ENCODE data around the gene TEAD1. TPM values are rescaled to one million over a fixed set of nuclear protein-coding genes. Genes with fewer than 3 reads are reported as not detected.

Gene TEAD1
- total RNA-seq, 1 donor from 2014 or later = 88.1 TPM

DNA sequence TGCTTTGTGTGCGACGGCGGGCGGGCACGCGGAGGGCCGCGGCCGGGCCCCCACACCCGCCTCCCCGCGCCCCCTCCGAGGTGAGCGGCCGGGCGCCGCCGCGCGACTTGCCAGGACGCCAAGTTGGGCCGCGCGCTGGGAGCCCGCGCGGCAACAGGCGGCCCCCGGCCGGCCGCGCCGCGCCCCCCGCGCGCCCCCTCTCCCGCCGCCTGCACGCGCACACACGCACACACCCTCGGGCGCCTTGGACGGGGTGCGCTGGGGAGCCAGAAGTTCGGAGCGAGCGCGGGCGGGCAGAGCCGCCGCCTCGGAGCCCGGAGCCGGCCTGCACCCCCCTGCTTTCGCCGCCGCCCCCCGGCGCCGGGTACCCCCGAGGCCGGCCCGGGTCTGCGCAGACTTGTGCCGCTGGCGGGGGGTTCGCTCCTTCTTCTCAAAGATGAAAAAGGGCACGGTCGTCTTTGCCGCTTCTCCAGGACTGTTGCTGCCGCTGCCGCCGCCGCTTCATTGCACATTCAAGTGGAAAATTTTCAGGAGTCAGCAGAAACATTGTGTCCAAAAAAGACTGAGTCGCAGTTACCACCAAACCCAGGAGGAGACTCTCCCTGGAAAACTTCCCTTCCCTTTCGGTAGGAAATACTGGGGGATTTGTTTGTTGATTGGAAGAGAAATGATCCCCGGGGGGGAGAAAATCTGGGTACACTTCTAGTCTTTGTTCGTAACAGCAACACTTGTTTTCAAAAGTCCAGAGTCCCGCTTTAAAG lies 895 bp downstream of the TEAD1 start:
- TF ChIP-seq, protein P1, sequence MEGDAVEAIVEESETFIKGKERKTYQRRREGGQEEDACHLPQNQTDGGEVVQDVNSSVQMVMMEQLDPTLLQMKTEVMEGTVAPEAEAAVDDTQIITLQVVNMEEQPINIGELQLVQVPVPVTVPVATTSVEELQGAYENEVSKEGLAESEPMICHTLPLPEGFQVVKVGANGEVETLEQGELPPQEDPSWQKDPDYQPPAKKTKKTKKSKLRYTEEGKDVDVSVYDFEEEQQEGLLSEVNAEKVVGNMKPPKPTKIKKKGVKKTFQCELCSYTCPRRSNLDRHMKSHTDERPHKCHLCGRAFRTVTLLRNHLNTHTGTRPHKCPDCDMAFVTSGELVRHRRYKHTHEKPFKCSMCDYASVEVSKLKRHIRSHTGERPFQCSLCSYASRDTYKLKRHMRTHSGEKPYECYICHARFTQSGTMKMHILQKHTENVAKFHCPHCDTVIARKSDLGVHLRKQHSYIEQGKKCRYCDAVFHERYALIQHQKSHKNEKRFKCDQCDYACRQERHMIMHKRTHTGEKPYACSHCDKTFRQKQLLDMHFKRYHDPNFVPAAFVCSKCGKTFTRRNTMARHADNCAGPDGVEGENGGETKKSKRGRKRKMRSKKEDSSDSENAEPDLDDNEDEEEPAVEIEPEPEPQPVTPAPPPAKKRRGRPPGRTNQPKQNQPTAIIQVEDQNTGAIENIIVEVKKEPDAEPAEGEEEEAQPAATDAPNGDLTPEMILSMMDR (IDR thresholded peaks at IDR 0.05; ENCODE audit: insufficient read depth, low read length, poor library complexity, severe bottlenecking) = no peak
- no peaks in the 10 kb centered on the region for H3K27me3 ChIP-seq (ENCODE audit: control insufficient read depth, insufficient read depth, low read length)
- peak overlapping the region; percentile 75 for H3K4me3 ChIP-seq (ENCODE audit: low read depth, low read length)
- DNase-seq (ENCODE audit: low read depth) = no peak
- H3K36me3 ChIP-seq (ENCODE audit: control insufficient read depth, insufficient read depth, low read length) = no peaks in the 10 kb centered on the region

- Histone ChIP-seq H3K27me3 (ENCODE audit: control insufficient read depth, insufficient read depth, low read length) (no peaks in the 10 kb centered on the region), H3K4me3 (ENCODE audit: low read depth, low read length) (peak overlapping the region; percentile 75), H3K36me3 (ENCODE audit: control insufficient read depth, insufficient read depth, low read length) (peaks cover 1% of the 10 kb centered on the region)
- TF ChIP-seq, protein P1 (IDR thresholded peaks at IDR 0.05; ENCODE audit: insufficient read depth, low read length, poor library complexity, severe bottlenecking) = no peak
- no peak for DNase-seq (ENCODE audit: low read depth)
Observed at GRCh38 chr11:12675951-12676711, 1.9 kb downstream of the TEAD1 start.

DNA sequence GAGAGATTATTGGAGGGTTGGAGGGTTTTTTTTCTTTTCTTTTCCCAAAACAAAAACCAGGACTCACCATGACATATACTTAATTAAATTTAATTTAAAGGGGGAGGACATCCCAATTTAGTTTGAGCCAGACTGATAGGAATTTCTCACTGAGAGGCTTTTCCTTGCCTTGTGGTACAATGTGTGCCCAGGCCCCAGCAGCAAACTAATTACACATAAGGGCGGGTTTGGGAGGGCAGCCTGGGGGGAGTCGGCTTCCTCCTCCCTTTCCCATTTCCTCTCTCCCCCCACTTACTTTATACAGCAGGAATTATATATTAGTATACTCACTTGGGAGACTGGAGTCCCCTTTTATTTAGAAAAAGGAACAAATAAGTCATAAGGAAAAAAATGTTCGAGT lies 2.9 kb downstream of the TEAD1 start:
- TF ChIP-seq, protein P1 (IDR thresholded peaks at IDR 0.05; ENCODE audit: insufficient read depth, low read length, poor library complexity, severe bottlenecking) = no peak
- DNase-seq (ENCODE audit: low read depth) = no peak
- no peaks in the 10 kb centered on the region for H3K27me3 ChIP-seq (ENCODE audit: control insufficient read depth, insufficient read depth, low read length)
- H3K36me3 ChIP-seq (ENCODE audit: control insufficient read depth, insufficient read depth, low read length) = peaks cover 1% of the 10 kb centered on the region
- peak overlapping the region; percentile 75 for H3K4me3 ChIP-seq (ENCODE audit: low read depth, low read length)

- Histone ChIP-seq H3K27me3 (ENCODE audit: control insufficient read depth, insufficient read depth, low read length) (no peaks in the 10 kb centered on the region), H3K36me3 (ENCODE audit: control insufficient read depth, insufficient read depth, low read length) (peaks cover 1% of the 10 kb centered on the region), H3K4me3 (ENCODE audit: low read depth, low read length) (no peak overlapping the region)
- no peak for DNase-seq (ENCODE audit: low read depth)
- TF ChIP-seq, protein P1 (IDR thresholded peaks at IDR 0.05; ENCODE audit: insufficient read depth, low read length, poor library complexity, severe bottlenecking) = no peak
Observed at GRCh38 chr11:12678092-12678491, 3.9 kb downstream of the TEAD1 start.

DNA sequence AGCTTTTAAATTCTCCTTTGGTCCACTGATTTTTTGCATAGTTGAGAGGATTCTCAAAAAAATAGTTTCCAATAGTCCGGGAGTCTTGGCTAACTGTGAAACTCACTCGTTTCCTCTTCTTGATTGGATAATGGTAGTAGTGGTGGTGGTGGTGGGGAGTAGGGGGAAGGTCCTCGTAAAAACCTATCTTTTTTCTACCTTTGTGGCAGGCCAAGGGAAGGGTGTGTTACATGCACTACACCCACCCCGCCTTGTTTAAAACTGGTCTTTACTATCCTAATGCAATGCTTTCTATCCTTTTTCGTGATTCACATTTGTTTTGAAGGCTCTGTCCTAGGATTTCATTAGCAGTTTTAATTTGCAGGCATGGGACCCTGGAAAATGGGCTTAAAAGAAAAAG lies 4.8 kb downstream of the TEAD1 start:
- DNase-seq (ENCODE audit: low read depth) = no peak
- Histone ChIP-seq H3K27me3 (ENCODE audit: control insufficient read depth, insufficient read depth, low read length) (no peaks in the 10 kb centered on the region), H3K36me3 (ENCODE audit: control insufficient read depth, insufficient read depth, low read length) (peaks cover 1% of the 10 kb centered on the region), H3K4me3 (ENCODE audit: low read depth, low read length) (no peak overlapping the region)
- TF ChIP-seq, protein P1 (IDR thresholded peaks at IDR 0.05; ENCODE audit: insufficient read depth, low read length, poor library complexity, severe bottlenecking) = no peak
